MCF 10A (cell line): Measurements from ENCODE around the gene HOXA3. TPM values are rescaled to one million over a fixed set of nuclear protein-coding genes. Genes with fewer than 3 reads are reported as not detected.
A peak's percentile ranks its signal among the peaks of the same experiment; 100 is the strongest.

ENCODE experiments used
- BruUV-seq: library from RNA; stranded (reverse); fragments of 400-500 nt; replicated peaks from 2 replicates; lab custom pipeline; 2021; lab: Mats Ljungman, UMichigan
- CTCF ChIA-PET: fragments of 300-600 bp; sonication (Branson Sonifier 250); formaldehyde crosslinking; extraction: SDS; loops from one replicate; lab custom pipeline; 2021; ENCODE audit warnings: antibody characterized with exemption, inconsistent platforms; lab: Yijun Ruan, JAX
- POLR2A ChIA-PET: fragments of 300-600, 350-650 bp; sonication (Branson Sonifier 250); formaldehyde crosslinking; extraction: SDS; loops from one replicate; lab custom pipeline; 2020; ENCODE audit warnings: antibody characterized with exemption, inconsistent platforms; lab: Yijun Ruan, JAX
- DNase-seq: peaks from one replicate; pipeline ENCODE4 v3.0.0-alpha.2; 2018; ENCODE audit not compliant: unreplicated experiment
- H3K27ac Mint-ChIP-seq: one replicate; pipeline ENCODE4 v1.8.0; 2022; ENCODE audit warnings: mild to moderate bottlenecking, low read depth, mixed read lengths; ENCODE audit not compliant: unreplicated experiment
- H3K27me3 Mint-ChIP-seq: one replicate; pipeline ENCODE4 v1.8.0; 2022; ENCODE audit warnings: mixed read lengths; ENCODE audit not compliant: insufficient read depth, unreplicated experiment
- H3K36me3 Mint-ChIP-seq: one replicate; pipeline ENCODE4 v1.8.0; 2022; ENCODE audit warnings: mild to moderate bottlenecking, moderate library complexity, mixed read lengths; ENCODE audit not compliant: insufficient read depth, unreplicated experiment
- H3K4me1 Mint-ChIP-seq: one replicate; pipeline ENCODE4 v1.8.0; 2022; ENCODE audit warnings: mixed read lengths; ENCODE audit not compliant: insufficient read depth, unreplicated experiment
- H3K4me3 Mint-ChIP-seq: one replicate; pipeline ENCODE4 v1.8.0; 2022; ENCODE audit warnings: mild to moderate bottlenecking, moderate library complexity, mixed read lengths; ENCODE audit not compliant: unreplicated experiment
- H3K9me3 Mint-ChIP-seq: one replicate; pipeline ENCODE4 v1.8.0; 2022; ENCODE audit warnings: mixed read lengths; ENCODE audit not compliant: unreplicated experiment
- intact Hi-C: fragments of 100-400 bp; cut with micrococcal nuclease; formaldehyde crosslinking; loops from 2 replicates; pipeline ENCODE4 v1.14.1; 2022
- total RNA-seq: library from RNA; stranded (reverse); gene quantifications from 2 replicates; pipeline ENCODE4 v1.2.3, GENCODE V29; 2022
- TF ChIP-seq, protein P1 (sequence below): fragments of 200-600 bp; IDR thresholded peaks from one replicate; pipeline ENCODE4 v1.8.0; 2022; ENCODE audit warnings: antibody characterized with exemption, mild to moderate bottlenecking; ENCODE audit not compliant: unreplicated experiment

The HOXA3 gene
- total RNA-seq, 1 experiment from 2014 or later: 8.2 TPM

DNA sequence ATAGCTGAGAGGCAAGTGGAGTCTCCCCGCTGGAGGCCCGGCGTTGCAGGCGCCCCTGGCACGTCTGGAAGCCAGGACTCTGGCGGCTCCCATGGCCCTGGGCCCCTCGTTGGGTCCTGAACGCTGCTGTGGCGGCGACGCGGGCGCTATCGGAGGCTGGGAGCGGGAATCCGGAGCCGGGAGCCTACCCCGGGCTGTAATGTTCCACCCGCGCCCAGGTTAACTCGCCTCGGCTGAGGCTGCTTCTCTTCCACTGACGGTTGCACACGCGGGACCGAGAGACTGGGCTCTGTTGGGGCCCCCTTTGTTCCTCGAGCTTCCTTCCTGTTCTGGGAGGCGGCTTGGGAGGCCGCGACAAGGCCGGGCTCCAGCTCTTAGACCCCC lies 7.6 kb downstream of the HOXA3 start:
- H3K4me1 Mint-ChIP-seq: peaks cover 20% of the 10 kb centered on the region
- H3K36me3 Mint-ChIP-seq: peaks cover 29% of the 10 kb centered on the region
- TF ChIP-seq, protein P1, sequence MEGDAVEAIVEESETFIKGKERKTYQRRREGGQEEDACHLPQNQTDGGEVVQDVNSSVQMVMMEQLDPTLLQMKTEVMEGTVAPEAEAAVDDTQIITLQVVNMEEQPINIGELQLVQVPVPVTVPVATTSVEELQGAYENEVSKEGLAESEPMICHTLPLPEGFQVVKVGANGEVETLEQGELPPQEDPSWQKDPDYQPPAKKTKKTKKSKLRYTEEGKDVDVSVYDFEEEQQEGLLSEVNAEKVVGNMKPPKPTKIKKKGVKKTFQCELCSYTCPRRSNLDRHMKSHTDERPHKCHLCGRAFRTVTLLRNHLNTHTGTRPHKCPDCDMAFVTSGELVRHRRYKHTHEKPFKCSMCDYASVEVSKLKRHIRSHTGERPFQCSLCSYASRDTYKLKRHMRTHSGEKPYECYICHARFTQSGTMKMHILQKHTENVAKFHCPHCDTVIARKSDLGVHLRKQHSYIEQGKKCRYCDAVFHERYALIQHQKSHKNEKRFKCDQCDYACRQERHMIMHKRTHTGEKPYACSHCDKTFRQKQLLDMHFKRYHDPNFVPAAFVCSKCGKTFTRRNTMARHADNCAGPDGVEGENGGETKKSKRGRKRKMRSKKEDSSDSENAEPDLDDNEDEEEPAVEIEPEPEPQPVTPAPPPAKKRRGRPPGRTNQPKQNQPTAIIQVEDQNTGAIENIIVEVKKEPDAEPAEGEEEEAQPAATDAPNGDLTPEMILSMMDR: no peak
- no peak overlapping the region for H3K4me3 Mint-ChIP-seq
- no peak for DNase-seq
- intact Hi-C loops: loop anchor here (5.0 kb wide), 3 partner anchors 477 to 942 kb away; partner anchors contain the start of genes CBX3 and HNRNPA2B1
- CTCF ChIA-PET: interaction anchor here (0.6 to 6.7 kb wide), 23 partner anchors 8 to 1046 kb away, joined by 3 to 190 read pairs (median 7); partner anchors contain the start of genes HOXA3 and HOXA7
- no peaks in the 10 kb centered on the region for H3K27me3 Mint-ChIP-seq
- no peak overlapping the region for H3K27ac Mint-ChIP-seq
- no TSS peak for BruUV-seq
- H3K9me3 Mint-ChIP-seq: no peaks in the 10 kb centered on the region
- POLR2A ChIA-PET: interaction anchor here (0.8 to 7.2 kb wide), 11 partner anchors 18 to 654 kb away, joined by 3 to 459 read pairs (median 41); partner anchors contain the start of genes HOXA1, HOXA9 and SKAP2

DNA sequence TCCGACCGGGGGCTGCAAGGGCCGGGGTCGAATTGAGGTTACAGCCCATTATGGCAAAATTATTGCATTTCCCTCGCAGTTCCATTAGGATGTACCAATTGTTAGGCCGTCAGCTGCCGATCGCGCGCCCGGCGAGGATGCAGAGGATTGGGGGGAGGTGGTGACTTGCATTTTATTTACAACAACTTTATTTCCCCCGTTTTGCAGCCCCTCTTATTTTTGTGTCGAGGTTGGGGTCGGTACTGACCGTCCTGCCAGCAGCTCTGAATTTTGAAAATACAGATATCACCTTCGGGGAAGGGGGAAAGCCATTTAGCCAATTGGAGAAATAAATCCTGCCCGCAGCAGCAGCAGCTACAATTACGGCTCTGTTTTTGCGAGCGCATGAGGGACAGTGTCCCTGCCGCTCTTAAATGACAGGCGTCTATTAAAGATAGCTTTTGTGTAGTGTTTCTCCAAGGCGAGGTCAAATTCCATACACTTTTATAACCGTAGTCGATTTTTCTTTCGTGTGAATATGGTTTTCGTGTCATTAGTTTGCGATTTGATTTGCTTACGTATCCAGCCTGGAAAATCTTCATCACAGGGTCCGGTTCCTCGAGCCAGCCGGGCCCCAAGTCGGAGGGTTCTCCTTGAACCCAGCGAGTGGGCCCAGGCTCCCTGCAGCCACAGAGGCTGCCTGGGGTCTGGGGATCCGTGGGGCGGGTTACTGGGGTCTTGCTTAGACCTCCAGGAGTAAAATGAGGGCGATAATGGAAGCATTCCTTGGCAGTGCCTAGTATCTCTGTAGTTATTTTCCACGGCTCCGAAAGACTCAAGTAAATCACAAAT lies 8.2 kb downstream of the HOXA3 start:
- peaks cover 23% of the 10 kb centered on the region for H3K4me1 Mint-ChIP-seq
- no peaks in the 10 kb centered on the region for H3K9me3 Mint-ChIP-seq
- BruUV-seq: no TSS peak
- CTCF ChIA-PET: interaction anchor here (0.5 to 6.7 kb wide), 39 partner anchors 8 to 1060 kb away, joined by 3 to 190 read pairs (median 5); partner anchors contain the start of genes HOXA3, HOXA7 and HOXA9
- POLR2A ChIA-PET: interaction anchor here (0.8 to 7.2 kb wide), 34 partner anchors 10 to 1056 kb away, joined by 3 to 459 read pairs (median 5); partner anchors contain the start of genes CBX3, HOXA1, HOXA4 and HOXA7
- no peaks in the 10 kb centered on the region for H3K27me3 Mint-ChIP-seq
- TF ChIP-seq, protein P1: no peak
- H3K4me3 Mint-ChIP-seq: peak overlapping the region; percentile 100
- H3K36me3 Mint-ChIP-seq: peaks cover 29% of the 10 kb centered on the region
- intact Hi-C loops: loop anchor here (1.0 to 5.0 kb wide), 6 partner anchors 458 to 942 kb away; partner anchors contain the start of genes CBX3 and HNRNPA2B1
- no peak for DNase-seq
- no peak overlapping the region for H3K27ac Mint-ChIP-seq

DNA sequence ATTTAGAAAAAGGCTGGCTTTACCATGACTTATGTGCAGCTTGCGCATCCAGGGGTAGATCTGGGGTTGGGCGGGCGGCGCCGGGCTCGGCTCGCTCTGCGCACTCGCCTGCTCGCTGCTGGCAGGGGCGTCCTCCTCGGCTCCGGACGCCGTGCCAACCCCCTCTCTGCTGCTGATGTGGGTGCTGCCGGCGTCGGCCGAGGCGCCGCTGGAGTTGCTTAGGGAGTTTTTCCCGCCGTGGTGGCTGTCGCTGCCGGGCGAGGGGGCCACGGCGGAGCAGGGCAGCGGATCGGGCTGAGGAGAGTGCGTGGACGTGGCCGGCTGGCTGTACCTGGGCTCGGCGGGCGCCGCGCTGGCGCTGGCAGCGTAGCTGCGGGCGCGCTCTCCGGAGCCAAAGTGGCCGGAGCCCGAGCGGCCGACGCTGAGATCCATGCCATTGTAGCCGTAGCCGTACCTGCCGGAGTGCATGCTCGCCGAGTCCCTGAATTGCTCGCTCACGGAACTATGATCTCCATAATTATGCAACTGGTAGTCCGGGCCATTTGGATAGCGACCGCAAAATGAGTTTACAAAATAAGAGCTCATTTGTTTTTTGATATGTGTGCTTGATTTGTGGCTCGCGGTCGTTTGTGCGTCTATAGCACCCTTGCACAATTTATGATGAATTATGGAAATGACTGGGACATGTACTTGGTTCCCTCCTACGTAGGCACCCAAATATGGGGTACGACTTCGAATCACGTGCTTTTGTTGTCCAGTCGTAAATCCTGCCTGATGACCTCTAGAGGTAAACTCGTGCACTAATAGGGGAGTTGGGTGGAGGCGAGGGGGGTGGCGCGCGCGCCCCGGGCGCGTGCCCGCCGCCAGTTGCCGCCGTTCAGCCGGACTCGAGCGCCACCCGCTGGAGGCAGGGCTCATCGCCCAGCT lies 9.1 kb downstream of the HOXA3 start, which contains the start of gene HOXA5:
HOXA5 (minus strand) TSS at position 659 of the 927 bp plus-strand sequence; CDS start at position 585, 74 bp downstream.
- Mint-ChIP-seq H3K36me3 (peaks cover 29% of the 10 kb centered on the region), H3K4me1 (peaks cover 31% of the 10 kb centered on the region), H3K27ac (peak within 1 kb of the TSS; percentile 99), H3K9me3 (no peaks in the 10 kb centered on the region), H3K27me3 (no peaks in the 10 kb centered on the region), H3K4me3 (peak within 1 kb of the TSS; percentile 100)
- intact Hi-C loops: loop anchor here (1.0 to 5.0 kb wide), 6 partner anchors 457 to 941 kb away; partner anchors contain the start of genes CBX3 and HNRNPA2B1
- ChIA-PET CTCF (interaction anchor here (0.5 to 6.7 kb wide), 40 partner anchors 9 to 1060 kb away, joined by 3 to 190 read pairs (median 4); partner anchors contain the start of gene HOXA9), POLR2A (interaction anchor here (0.8 to 7.2 kb wide), 34 partner anchors 9 to 1056 kb away, joined by 3 to 459 read pairs (median 5); partner anchors contain the start of genes CBX3, HOXA1, HOXA4 and HOXA7)
- peak; percentile 99 for DNase-seq
- TSS peak; percentile 77 for BruUV-seq
- TF ChIP-seq, protein P1: peak; percentile 93
